Epithelial cell of proximal tubule (primary cell): ENCODE data around the gene ZNF705A. TPM values are rescaled to one million over a fixed set of nuclear protein-coding genes. Genes with fewer than 3 reads are reported as not detected.
"Not testable (repeated sequence)": the region's sequence is repeated elsewhere in the genome, so short reads cannot be mapped to it uniquely, and the experiment has no call there.

Source experiments
- DNase-seq: peaks from one replicate; pipeline ENCODE4 v3.0.0-alpha.2; 2011; ENCODE audit warnings: low read depth
- H3K4me3 ChIP-seq: 2 replicates; pipeline ENCODE4 v1.5.1; 2011; ENCODE audit warnings: low read depth, mild to moderate bottlenecking, low read length
- CTCF ChIP-seq: conservative IDR thresholded peaks from 2 replicates; pipeline ENCODE4 v1.5.1; 2012; ENCODE audit warnings: low read depth, mild to moderate bottlenecking, low read length
- total RNA-seq: library from RNA; depleted of rRNA; stranded (reverse); fragments of >200 nt; gene quantifications from 2 replicates; pipeline ENCODE4 v1.2.3, GENCODE V29; 2015

The ZNF705A gene
- total RNA-seq, 1 donor from 2014 or later: not detected

GRCh38 chr12:8226355-8226754, 69.5 kb downstream of the ZNF705A start:
- no peak for DNase-seq
- H3K4me3 ChIP-seq: no peak overlapping the region
- no peak for TF ChIP-seq CTCF

DNA sequence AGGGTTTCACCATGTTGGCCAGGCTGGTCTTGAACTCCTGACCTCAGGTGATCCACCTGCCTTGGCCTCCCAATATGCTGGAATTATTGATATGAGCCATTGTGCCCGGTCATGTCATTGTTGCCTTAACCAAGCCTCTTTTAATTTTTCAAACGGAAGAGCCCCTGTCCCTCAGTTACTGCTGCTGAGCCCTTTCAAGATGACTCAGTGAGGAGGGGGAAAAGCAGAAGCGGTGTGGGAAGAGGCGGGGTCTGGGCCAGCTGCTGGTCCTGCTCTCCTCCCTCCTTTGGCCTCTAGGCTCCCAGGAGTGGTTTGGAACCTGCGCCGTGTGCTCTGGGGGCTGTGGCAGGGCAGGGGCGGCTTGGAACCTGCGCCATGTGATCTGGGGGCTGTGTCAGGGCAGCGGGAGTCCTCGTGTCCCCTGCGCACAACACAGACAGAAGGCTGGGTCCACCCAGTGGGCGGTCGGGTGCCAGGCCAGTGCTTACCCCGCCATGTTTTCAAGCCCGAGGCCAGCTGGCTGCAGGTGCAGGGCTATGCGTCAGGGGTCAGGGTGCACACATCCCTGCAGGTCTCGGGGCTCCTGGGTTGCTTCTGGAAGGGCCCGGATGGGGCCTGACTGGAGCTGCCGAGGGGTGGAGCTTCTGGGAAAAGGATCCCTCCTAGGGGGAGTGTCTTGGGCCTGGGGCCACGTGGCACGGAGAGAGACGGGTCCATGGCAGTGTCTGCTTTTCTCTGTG, 70.3 kb downstream of the ZNF705A start, which contains the start of gene FAM90A1:
Gene FAM90A1 (minus strand): TSS at position 627 of the 740 bp plus-strand sequence. CDS start 2,786 bp downstream, outside the sequence.
- peak within 1 kb of the TSS; percentile 44 for H3K4me3 ChIP-seq
- not testable (repeated sequence) for DNase-seq

- H3K4me3 ChIP-seq: peak overlapping the region; percentile 44
- DNase-seq: not testable (repeated sequence)
Observed at GRCh38 chr12:8227732-8228077, 70.9 kb downstream of the ZNF705A start.

- DNase-seq, H3K4me3 ChIP-seq: not testable (repeated sequence)
Observed at GRCh38 chr12:8228607-8229006, 71.8 kb downstream of the ZNF705A start.

GRCh38 chr12:8229486-8229885, 72.7 kb downstream of the ZNF705A start:
- DNase-seq, H3K4me3 ChIP-seq: not testable (repeated sequence)

Other genes with a start within 250 kb of the ZNF705A start
- gene SLC2A3, start 220.8 kb upstream of the ZNF705A start, total RNA-seq: 5.9 and 15.3 TPM in 2 replicates
- 9.4 TPM in 2 replicates for gene FOXJ2, start 124.3 kb upstream of the ZNF705A start, total RNA-seq
- 0.22 TPM in 1 of 2 replicates, not detected in the other for gene C3AR1, start 90.7 kb upstream of the ZNF705A start, total RNA-seq
- 14.1 and 35.5 TPM in 2 replicates for gene NECAP1, start 74.7 kb upstream of the ZNF705A start, total RNA-seq
- not detected in 2 replicates for gene CLEC4A, start 33.4 kb upstream of the ZNF705A start, total RNA-seq
- 0.23 TPM in 1 of 2 replicates, not detected in the other for gene FAM90A1, start 70.6 kb downstream of the ZNF705A start, total RNA-seq